Measurements from ENCODE around the gene PRSS1.
"Not testable (repeated sequence)": the region's sequence is repeated elsewhere in the genome, so short reads cannot be mapped to it uniquely, and the experiment has no call there.

PRSS1 gene

DNA sequence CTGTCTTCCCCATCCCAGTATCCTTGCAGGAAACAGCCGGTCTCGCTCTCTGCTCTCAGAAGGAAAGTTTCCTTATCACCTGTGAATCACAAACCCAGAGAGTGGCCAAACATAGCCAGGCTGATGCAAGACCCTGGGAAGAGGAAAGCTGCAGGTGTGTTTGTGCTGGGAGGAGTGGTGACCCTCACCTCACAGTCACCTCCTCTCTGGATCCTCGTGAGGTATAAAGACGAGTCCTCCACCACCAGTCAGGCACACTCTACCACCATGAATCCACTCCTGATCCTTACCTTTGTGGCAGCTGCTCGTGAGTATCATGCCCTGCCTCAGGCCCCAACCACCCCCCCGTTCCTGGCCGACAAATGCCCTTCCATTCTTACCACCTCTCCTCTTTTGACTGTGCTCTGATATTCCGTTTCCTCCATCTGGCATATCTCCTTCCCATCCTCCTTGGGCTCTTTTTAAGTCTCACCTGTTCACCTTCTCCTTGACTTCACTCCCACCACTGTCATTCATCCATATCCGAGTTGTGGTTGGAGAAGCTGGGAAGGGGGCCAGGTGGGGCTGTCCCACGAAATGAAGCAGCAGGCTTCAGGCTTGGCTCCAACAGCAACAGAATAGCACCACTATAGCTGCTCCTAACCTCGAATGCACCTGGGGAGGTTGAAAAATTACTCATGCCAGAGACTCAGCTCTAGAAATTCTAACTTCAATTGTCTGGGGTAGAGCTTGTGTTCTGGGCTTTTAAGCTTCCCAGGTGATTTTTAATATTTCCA lies at the start of gene PRSS1:
PRSS1 (plus strand) TSS at position 255 of the 776 bp plus-strand sequence; CDS start at position 268, 13 bp downstream.
- Histone ChIP-seq H3K9me3 (ENCODE audit: control insufficient read depth, insufficient read depth, low read length) (no peaks in the 10 kb centered on the region), H3K36me3 (ENCODE audit: control insufficient read depth, insufficient read depth, low read length) (no peaks in the 10 kb centered on the region), H3K27ac (ENCODE audit: low read depth, low read length) (no peak within 1 kb of the TSS), H3K4me3 (ENCODE audit: low read depth, low read length) (no peak within 1 kb of the TSS), H3K4me1 (ENCODE audit: control insufficient read depth, insufficient read depth, low read length) (no peaks in the 10 kb centered on the region), H3K27me3 (ENCODE audit: control insufficient read depth, insufficient read depth, low read length) (no peaks in the 10 kb centered on the region), H3K9ac (ENCODE audit: low read depth, low read length) (no peak within 1 kb of the TSS)

DNA sequence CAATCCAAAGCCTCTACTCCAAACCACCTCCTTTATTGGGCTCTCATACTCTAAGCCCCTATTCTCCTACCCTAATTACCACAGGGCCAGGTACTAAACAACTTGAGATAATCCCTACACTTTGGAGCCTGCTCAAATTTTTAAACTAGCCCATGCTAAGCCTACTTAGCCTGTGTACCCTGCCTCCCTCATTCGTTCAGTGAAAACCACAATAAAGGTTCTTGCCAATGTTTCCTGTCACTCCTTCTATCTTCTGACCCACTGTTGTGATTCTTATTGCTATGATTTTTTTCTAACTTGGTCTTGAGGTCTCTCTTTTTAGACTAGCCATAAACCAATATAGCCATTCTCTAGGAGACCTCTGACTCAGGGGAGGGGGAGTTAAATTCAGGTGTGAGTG lies 48.3 kb upstream of the PRSS1 start:
- H3K9me3 ChIP-seq (ENCODE audit: control insufficient read depth, insufficient read depth, low read length) = not testable (repeated sequence)

DNA sequence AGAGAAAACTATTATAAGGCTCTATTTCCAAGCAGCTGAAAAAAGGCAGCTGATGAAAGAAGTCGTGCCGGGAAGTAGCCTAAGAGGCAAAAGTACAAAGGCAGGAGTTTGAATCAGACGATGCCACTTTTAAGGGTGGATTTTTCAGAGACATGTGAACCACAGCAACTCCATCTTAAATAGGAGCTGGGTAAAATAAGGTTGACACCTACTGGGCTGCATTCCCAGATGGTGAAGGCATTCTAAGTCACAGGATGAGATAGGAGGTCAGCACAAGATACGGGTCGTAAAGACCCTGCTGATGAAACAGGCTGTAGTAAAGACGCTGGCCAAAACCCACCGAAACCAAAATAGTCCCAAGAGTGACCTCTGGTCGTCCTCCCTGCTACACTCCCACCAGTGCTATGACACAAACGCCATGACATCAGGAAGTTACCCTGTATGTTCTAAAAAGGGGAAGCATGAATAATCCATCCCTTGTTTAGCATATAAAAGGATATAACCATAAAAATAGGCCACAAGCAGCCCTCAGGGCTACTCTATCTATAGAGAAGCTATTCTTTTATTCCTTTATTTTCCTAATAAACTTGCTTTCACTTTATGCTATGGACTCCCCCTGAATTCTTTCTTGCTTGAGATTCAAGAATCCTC lies 45.5 kb upstream of the PRSS1 start:
- Histone ChIP-seq H3K9ac (ENCODE audit: low read depth, low read length) (no peak overlapping the region), H3K4me1 (ENCODE audit: control insufficient read depth, insufficient read depth, low read length) (peaks cover 30% of the 10 kb centered on the region)

More for the DNA sequence above, 48.3 kb upstream of the PRSS1 start:
- H3K9ac ChIP-seq (ENCODE audit: low read depth, low read length); H3K36me3 ChIP-seq (ENCODE audit: control insufficient read depth, insufficient read depth, low read length); H3K4me3 ChIP-seq (ENCODE audit: low read depth, low read length); H3K27ac ChIP-seq (ENCODE audit: low read depth, low read length); H3K27me3 ChIP-seq (ENCODE audit: control insufficient read depth, insufficient read depth, low read length): not testable (repeated sequence)
- H3K4me1 ChIP-seq (ENCODE audit: control insufficient read depth, insufficient read depth, low read length) = peaks cover 53% of the 10 kb centered on the region

DNA sequence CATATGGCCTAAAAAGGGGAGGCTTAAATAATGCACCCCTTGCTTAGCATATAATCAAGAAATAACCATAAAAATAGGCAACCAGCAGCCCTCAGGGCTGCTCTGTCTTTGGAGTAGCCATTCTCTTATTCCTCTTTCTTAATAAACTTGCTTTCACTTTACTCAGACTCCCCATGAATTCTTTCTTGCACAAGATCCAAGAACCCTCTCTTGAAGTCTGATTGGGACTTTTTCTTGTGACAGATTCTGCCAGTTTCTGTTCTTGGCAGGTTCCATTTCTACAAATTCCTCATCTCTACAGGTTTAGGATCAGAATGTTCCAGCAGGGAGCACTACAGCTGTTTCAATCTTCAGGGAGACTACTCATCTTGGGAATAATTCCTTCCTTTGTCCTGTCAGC lies 40.5 kb upstream of the PRSS1 start:
- H3K4me3 ChIP-seq (ENCODE audit: low read depth, low read length); H3K27me3 ChIP-seq (ENCODE audit: control insufficient read depth, insufficient read depth, low read length); H3K27ac ChIP-seq (ENCODE audit: low read depth, low read length): not testable (repeated sequence)

More for the DNA sequence above, 45.5 kb upstream of the PRSS1 start:
- H3K9me3 ChIP-seq (ENCODE audit: control insufficient read depth, insufficient read depth, low read length) = no peaks in the 10 kb centered on the region
- no peak overlapping the region for H3K4me3 ChIP-seq (ENCODE audit: low read depth, low read length)
- no peaks in the 10 kb centered on the region for H3K27me3 ChIP-seq (ENCODE audit: control insufficient read depth, insufficient read depth, low read length)
- no peaks in the 10 kb centered on the region for H3K36me3 ChIP-seq (ENCODE audit: control insufficient read depth, insufficient read depth, low read length)
- H3K27ac ChIP-seq (ENCODE audit: low read depth, low read length) = no peak overlapping the region

DNA sequence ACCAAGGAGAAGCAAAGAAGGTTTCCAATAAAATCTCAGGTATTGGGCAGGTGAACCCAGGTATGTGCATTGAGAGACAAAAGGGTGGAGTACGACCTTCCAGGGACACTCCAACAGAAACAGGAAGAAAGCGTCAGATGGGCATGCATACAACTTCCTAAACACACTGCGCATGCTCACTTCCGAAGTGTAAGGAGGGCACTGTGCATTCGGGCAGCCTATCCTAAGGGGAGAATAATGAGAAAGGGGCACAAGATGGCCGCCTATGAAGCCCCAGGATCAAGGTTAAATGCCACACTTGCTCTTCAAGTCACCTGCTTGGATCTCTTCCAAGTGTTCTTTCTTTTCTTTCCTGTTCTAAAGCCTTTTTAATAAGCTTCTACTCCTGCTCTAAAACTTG lies 39.4 kb upstream of the PRSS1 start:
- H3K9ac ChIP-seq (ENCODE audit: low read depth, low read length) = no peak overlapping the region
- H3K4me3 ChIP-seq (ENCODE audit: low read depth, low read length) = no peak overlapping the region
- no peak overlapping the region for H3K27ac ChIP-seq (ENCODE audit: low read depth, low read length)
- H3K4me1 ChIP-seq (ENCODE audit: control insufficient read depth, insufficient read depth, low read length) = peaks cover 24% of the 10 kb centered on the region
- H3K9me3 ChIP-seq (ENCODE audit: control insufficient read depth, insufficient read depth, low read length) = no peaks in the 10 kb centered on the region
- no peaks in the 10 kb centered on the region for H3K27me3 ChIP-seq (ENCODE audit: control insufficient read depth, insufficient read depth, low read length)
- no peaks in the 10 kb centered on the region for H3K36me3 ChIP-seq (ENCODE audit: control insufficient read depth, insufficient read depth, low read length)

More for the DNA sequence above, 40.5 kb upstream of the PRSS1 start:
- H3K9ac ChIP-seq (ENCODE audit: low read depth, low read length); H3K36me3 ChIP-seq (ENCODE audit: control insufficient read depth, insufficient read depth, low read length); H3K9me3 ChIP-seq (ENCODE audit: control insufficient read depth, insufficient read depth, low read length): not testable (repeated sequence)
- H3K4me1 ChIP-seq (ENCODE audit: control insufficient read depth, insufficient read depth, low read length) = peaks cover 32% of the 10 kb centered on the region

DNA sequence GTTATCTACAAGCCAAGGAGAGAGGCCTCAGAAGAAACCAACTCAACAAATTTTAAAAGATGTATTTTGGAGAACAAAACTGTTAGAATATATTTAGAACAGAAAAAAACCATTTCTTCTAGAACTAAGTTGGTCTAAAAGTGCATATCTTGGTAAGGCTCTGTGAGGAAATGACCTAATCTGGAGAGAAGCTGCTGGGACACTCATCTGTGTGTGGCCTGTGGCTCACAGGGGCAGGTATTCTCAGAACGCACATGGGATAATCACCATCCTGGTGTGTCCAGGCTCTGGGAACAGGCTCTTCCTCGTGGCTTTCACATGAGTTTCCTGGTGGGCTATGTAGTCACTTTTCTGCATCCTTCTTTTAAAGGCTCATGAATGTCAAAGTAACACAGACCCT lies 38.1 kb upstream of the PRSS1 start:
- Histone ChIP-seq H3K9ac (ENCODE audit: low read depth, low read length) (no peak overlapping the region), H3K36me3 (ENCODE audit: control insufficient read depth, insufficient read depth, low read length) (no peaks in the 10 kb centered on the region), H3K4me3 (ENCODE audit: low read depth, low read length) (no peak overlapping the region), H3K27ac (ENCODE audit: low read depth, low read length) (no peak overlapping the region), H3K9me3 (ENCODE audit: control insufficient read depth, insufficient read depth, low read length) (no peaks in the 10 kb centered on the region), H3K4me1 (ENCODE audit: control insufficient read depth, insufficient read depth, low read length) (peaks cover 24% of the 10 kb centered on the region), H3K27me3 (ENCODE audit: control insufficient read depth, insufficient read depth, low read length) (no peaks in the 10 kb centered on the region)

DNA sequence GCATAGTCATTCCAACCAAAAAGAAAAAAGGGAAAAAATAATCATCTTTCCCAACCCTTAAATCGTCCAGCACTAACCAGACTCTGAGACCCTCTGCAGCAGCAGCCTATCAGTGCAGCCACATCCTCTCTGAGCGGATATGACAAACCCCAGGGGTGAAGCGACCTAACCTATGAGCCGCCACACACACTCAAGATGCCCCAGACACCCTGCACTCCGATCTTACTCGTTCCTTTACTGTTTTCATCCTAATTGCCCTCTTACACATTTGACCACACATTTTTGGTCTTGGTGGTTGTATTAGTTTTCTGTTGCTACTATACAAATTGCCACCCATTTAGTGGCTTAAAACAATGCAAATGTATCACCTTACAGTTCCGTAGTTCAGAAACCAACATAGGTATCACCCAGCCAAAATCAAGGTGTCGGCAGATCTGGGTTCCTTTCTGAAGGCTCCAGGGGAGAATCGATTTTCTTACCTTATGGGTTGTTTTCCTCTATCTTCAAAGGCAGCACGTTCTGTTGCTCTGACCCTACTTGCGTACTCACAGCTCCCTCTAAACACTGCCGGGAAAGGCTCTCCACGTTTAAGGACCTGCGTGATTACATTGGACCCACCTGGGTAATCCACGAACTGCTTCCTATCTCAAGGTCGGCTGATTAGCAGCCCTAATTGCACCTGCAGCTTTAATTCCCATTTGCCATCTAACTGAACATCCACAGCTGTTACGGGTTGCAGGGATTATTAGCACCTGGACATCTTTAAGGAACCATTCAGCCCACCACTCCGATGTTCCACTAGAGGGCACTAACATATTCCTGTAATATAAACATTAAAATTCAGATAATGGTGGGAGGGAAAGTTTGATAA lies 37.3 kb upstream of the PRSS1 start:
- Histone ChIP-seq H3K27me3 (ENCODE audit: control insufficient read depth, insufficient read depth, low read length) (no peaks in the 10 kb centered on the region), H3K9me3 (ENCODE audit: control insufficient read depth, insufficient read depth, low read length) (no peaks in the 10 kb centered on the region), H3K27ac (ENCODE audit: low read depth, low read length) (no peak overlapping the region), H3K4me1 (ENCODE audit: control insufficient read depth, insufficient read depth, low read length) (peaks cover 20% of the 10 kb centered on the region), H3K4me3 (ENCODE audit: low read depth, low read length) (no peak overlapping the region), H3K36me3 (ENCODE audit: control insufficient read depth, insufficient read depth, low read length) (no peaks in the 10 kb centered on the region), H3K9ac (ENCODE audit: low read depth, low read length) (no peak overlapping the region)

DNA sequence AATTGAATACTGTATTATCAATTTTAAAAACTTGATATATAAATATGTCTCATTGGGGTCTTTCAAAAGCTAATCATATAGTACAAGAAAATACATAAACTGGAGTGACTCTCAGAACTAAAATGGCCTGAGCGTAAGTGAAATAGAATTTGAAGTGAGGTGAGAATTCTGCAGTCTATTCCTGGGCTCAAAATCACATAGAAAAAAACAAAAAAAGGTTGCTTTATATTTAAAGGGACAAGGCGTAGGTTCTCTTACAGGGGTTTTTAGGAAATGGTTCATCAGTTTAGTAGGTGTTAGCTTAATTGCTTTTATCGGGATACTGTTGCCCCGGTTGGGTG lies 36.7 kb upstream of the PRSS1 start:
- Histone ChIP-seq H3K4me1 (ENCODE audit: control insufficient read depth, insufficient read depth, low read length) (peaks cover 20% of the 10 kb centered on the region), H3K27me3 (ENCODE audit: control insufficient read depth, insufficient read depth, low read length) (no peaks in the 10 kb centered on the region), H3K27ac (ENCODE audit: low read depth, low read length) (no peak overlapping the region), H3K9me3 (ENCODE audit: control insufficient read depth, insufficient read depth, low read length) (no peaks in the 10 kb centered on the region), H3K4me3 (ENCODE audit: low read depth, low read length) (no peak overlapping the region), H3K9ac (ENCODE audit: low read depth, low read length) (no peak overlapping the region), H3K36me3 (ENCODE audit: control insufficient read depth, insufficient read depth, low read length) (no peaks in the 10 kb centered on the region)

DNA sequence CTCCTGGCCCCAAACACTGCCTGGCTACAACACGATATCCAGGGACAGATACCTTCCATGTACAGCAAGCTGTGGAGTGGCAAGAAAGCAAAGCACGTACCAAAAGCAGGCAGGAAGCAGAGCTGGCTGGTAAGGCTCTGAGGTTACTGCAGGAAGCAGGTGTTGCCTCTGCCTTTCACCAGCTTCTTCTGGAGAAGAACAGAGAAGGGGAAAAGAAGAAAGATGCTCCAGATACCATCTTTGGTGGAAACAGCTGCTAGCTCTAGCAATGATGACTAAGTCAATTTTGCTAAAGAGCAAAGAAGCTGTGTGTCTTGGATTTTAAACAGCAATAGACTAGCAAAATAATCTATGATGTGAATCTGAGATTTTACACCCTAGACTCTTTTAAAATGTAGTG lies 34.9 kb upstream of the PRSS1 start:
- H3K9me3 ChIP-seq (ENCODE audit: control insufficient read depth, insufficient read depth, low read length) = no peaks in the 10 kb centered on the region
- H3K27me3 ChIP-seq (ENCODE audit: control insufficient read depth, insufficient read depth, low read length) = no peaks in the 10 kb centered on the region
- H3K9ac ChIP-seq (ENCODE audit: low read depth, low read length) = no peak overlapping the region
- no peak overlapping the region for H3K27ac ChIP-seq (ENCODE audit: low read depth, low read length)
- peaks cover 16% of the 10 kb centered on the region for H3K4me1 ChIP-seq (ENCODE audit: control insufficient read depth, insufficient read depth, low read length)
- no peaks in the 10 kb centered on the region for H3K36me3 ChIP-seq (ENCODE audit: control insufficient read depth, insufficient read depth, low read length)
- H3K4me3 ChIP-seq (ENCODE audit: low read depth, low read length) = no peak overlapping the region

DNA sequence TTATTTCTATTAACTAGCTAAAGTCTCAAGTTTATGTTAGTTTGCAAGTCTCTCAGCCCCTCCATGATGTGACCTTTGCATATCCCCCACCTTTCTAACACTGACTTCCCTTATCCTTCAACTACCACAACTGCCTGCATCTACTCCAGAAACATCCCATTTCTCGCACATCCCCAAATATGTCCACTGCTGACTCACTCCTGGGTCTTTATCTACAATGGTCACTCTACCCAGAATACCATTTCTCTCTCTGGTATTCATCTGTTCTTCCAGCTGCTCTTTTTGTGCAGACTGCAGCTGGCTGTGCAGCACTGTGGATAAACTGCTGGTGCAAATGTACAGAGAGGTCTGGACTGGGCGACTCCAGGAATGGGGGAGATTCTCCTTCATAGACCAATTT lies 32.7 kb upstream of the PRSS1 start:
- Histone ChIP-seq H3K9ac (ENCODE audit: low read depth, low read length) (no peak overlapping the region), H3K27me3 (ENCODE audit: control insufficient read depth, insufficient read depth, low read length) (no peaks in the 10 kb centered on the region), H3K27ac (ENCODE audit: low read depth, low read length) (no peak overlapping the region), H3K4me1 (ENCODE audit: control insufficient read depth, insufficient read depth, low read length) (peaks cover 3% of the 10 kb centered on the region), H3K4me3 (ENCODE audit: low read depth, low read length) (no peak overlapping the region), H3K9me3 (ENCODE audit: control insufficient read depth, insufficient read depth, low read length) (no peaks in the 10 kb centered on the region), H3K36me3 (ENCODE audit: control insufficient read depth, insufficient read depth, low read length) (no peaks in the 10 kb centered on the region)

DNA sequence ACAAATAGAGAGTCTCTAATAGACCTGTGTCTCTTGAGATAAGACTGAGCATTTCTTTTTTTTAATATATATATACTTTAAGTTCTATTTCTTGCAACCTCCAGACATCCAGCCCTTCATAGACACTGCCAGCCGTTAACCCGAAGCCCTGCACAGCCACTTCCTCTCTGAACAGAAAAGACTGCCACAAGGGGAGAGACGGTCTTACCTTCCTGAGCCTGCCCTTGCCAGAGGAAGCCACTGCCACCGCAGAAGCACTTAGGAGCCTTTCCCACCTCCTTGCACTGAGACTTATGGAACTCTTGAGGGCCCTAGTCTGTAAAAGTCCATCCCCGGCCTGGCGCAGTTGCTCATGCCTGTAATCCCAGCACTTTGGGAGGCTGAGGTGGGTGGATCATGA lies 31.8 kb upstream of the PRSS1 start:
- H3K4me3 ChIP-seq (ENCODE audit: low read depth, low read length) = no peak overlapping the region
- H3K9me3 ChIP-seq (ENCODE audit: control insufficient read depth, insufficient read depth, low read length) = no peaks in the 10 kb centered on the region
- H3K27me3 ChIP-seq (ENCODE audit: control insufficient read depth, insufficient read depth, low read length) = no peaks in the 10 kb centered on the region
- no peak overlapping the region for H3K9ac ChIP-seq (ENCODE audit: low read depth, low read length)
- H3K36me3 ChIP-seq (ENCODE audit: control insufficient read depth, insufficient read depth, low read length) = no peaks in the 10 kb centered on the region
- H3K4me1 ChIP-seq (ENCODE audit: control insufficient read depth, insufficient read depth, low read length) = no peaks in the 10 kb centered on the region
- H3K27ac ChIP-seq (ENCODE audit: low read depth, low read length) = no peak overlapping the region
